SU-DHL-6 (cell line): ENCODE data around the gene CHD2.
"Not testable (repeated sequence)": the region's sequence is repeated elsewhere in the genome, so short reads cannot be mapped to it uniquely, and the experiment has no call there.

Experiments
- H2AFZ ChIP-seq: fragments of 200-600 bp; sonication (generic); 2 replicates; pipeline ENCODE4 v1.6.1; 2014; ENCODE audit warnings: low read depth, mild to moderate bottlenecking, moderate library complexity, mixed read lengths, antibody characterized with exemption, low read length; ENCODE audit not compliant: severe bottlenecking
- H3F3A ChIP-seq: fragments of 200-600 bp; shearing (Covaris generic); 2 replicates; pipeline ENCODE4 v1.6.0; 2016; ENCODE audit warnings: antibody characterized with exemption, mild to moderate bottlenecking; ENCODE audit not compliant: insufficient read depth
- H3K27ac ChIP-seq: fragments of 200-600 bp; sonication (generic); 2 replicates; pipeline ENCODE4 v1.5.1; 2016; ENCODE audit warnings: low read depth, mild to moderate bottlenecking, low read length, moderate library complexity, mixed read lengths
- H3K27me3 ChIP-seq: fragments of 200-600 bp; sonication (generic), shearing (Covaris generic); 2 replicates; pipeline ENCODE4 v1.6.0; 2014; ENCODE audit warnings: mild to moderate bottlenecking, low read length
- H3K36me3 ChIP-seq: fragments of 200-600 bp; sonication (generic); 2 replicates; pipeline ENCODE4 v1.6.1; 2014; ENCODE audit warnings: mild to moderate bottlenecking, low read length, mixed read lengths
- H3K4me2 ChIP-seq: fragments of 300-600, 200-600 bp; shearing (Covaris generic), sonication (generic); 2 replicates; pipeline ENCODE4 v1.6.0; 2014; ENCODE audit warnings: low read length, low read depth, mild to moderate bottlenecking; ENCODE audit not compliant: poor library complexity, severe bottlenecking
- H3K4me3 ChIP-seq: fragments of 200-600 bp; sonication (generic); 2 replicates; pipeline ENCODE4 v1.5.1; 2014; ENCODE audit warnings: antibody characterized with exemption, low read length, mild to moderate bottlenecking, mixed read lengths; ENCODE audit not compliant: insufficient read depth, poor library complexity, severe bottlenecking
- H3K79me2 ChIP-seq: fragments of 200-600 bp; sonication (generic); 2 replicates; pipeline ENCODE4 v1.6.1; 2014; ENCODE audit warnings: mild to moderate bottlenecking, low read length, moderate library complexity; ENCODE audit not compliant: insufficient read depth
- H3K9ac ChIP-seq: fragments of 200-600 bp; sonication (generic); 2 replicates; pipeline ENCODE4 v1.7.0; 2014; ENCODE audit warnings: mild to moderate bottlenecking, low read length
- H3K9me2 ChIP-seq: fragments of 200-600 bp; sonication (generic); replicated peaks from 2 replicates; pipeline ENCODE4 v1.6.1; 2014; ENCODE audit warnings: low read length; ENCODE audit not compliant: insufficient read depth
- H3K9me3 ChIP-seq: fragments of 200-600 bp; sonication (generic); 2 replicates; pipeline ENCODE4 v1.6.1; 2014; ENCODE audit warnings: low read length, mixed read lengths; ENCODE audit not compliant: insufficient read depth
- H4K20me1 ChIP-seq: fragments of 200-600 bp; sonication (generic); 2 replicates; pipeline ENCODE4 v1.6.1; 2014; ENCODE audit warnings: low read depth, mild to moderate bottlenecking, antibody characterized with exemption, low read length, moderate library complexity, mixed read lengths
- EZH2phosphoT487 ChIP-seq: fragments of 200-600 bp; sonication (generic), shearing (Covaris generic); conservative IDR thresholded peaks from 2 replicates; pipeline ENCODE4 v1.6.1; 2018; ENCODE audit warnings: mild to moderate bottlenecking, antibody characterized with exemption, low read length, moderate library complexity, mixed read lengths
- TF ChIP-seq, protein P1 (sequence below): fragments of 200-600 bp; sonication (generic); IDR thresholded peaks from one replicate; pipeline ENCODE4 v1.5.1; 2017; ENCODE audit warnings: antibody characterized with exemption, mild to moderate bottlenecking, low read length, moderate library complexity; ENCODE audit not compliant: insufficient read depth, poor library complexity, severe bottlenecking

CHD2 gene

DNA sequence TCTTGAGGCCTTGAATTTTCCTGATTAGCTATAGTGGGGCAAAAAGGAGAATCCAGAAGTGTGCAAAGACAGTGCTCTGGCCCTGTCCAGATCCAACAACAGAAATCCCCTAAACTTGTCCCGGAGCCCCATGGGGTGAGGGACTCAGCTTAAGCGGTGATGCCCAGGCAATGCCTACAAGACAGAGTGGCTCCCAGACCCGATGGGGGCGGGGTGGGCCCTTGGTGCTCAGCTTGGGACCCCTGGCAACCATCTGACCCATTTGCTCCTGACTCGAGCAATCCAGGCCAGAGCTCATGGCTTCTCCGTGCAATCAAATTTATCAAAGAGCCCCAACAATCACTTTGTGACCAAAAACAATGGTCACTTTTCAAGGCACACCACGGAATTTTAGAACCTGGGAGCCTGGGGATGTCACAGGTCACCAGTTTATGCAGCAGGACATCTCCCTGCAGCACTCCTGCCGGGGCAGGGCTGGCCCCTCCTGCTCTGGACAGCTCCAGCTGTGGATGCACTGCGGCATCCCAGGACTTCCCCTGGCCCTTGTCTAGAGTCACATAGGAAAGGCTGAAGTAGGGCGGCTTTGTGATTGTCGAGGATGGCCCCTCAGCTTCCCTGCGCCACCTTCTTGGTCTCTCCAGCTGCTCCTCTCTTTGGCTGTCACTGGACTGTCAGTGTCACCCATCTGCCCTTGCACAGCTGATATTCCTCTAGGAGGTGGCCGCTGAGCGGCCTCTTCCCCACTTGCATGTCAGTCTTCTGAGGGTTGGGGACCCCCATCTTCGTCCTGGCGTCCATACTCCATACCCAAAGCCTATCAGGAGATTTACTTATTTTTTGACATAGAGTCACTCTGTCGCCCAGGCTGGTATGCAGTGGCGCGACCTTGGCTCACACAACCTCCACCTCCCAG lies 160.5 kb downstream of the CHD2 start:
- H3K4me3 ChIP-seq: no peak overlapping the region

DNA sequence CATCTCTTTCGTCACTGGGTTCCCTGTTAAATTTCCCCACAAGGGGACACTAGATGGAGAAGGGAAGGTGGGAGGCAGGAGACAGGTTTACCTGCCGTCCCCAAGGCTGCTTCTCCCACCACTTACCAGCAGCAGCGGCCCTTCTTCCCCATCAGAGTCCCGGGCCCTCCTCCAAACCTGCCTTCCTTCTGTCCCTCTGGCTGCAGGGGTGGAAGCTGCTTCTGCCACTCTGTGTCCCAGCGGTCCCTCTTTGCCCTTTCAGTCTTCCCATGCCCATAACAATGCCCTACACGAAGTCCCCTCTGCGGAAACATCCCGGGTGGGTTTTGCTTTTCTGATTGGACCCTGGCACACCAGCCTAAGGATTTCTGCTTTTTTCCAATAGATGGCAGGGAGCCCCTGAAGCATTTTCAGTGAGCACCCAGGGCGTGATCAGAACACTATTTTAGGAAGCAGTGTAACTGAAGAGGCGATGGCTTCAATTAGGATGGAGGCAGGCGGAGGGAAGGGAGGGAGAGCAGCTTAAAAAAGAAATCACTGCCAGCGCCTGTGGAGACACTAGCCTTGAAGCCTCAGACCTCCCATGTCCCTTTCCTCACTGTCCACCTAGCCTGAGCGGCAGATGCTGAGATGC lies 162.6 kb downstream of the CHD2 start:
- not testable (repeated sequence) for H3K9me2 ChIP-seq, H3K27ac ChIP-seq, H3K36me3 ChIP-seq, H2AFZ ChIP-seq, H3K79me2 ChIP-seq, H3K9me3 ChIP-seq, H3K9ac ChIP-seq, H3F3A ChIP-seq, H3K4me2 ChIP-seq, H4K20me1 ChIP-seq, H3K4me3 ChIP-seq, H3K27me3 ChIP-seq

More for the DNA sequence above, 160.5 kb downstream of the CHD2 start:
- Histone ChIP-seq H3K9ac (no peak overlapping the region), H3K27me3 (no peaks in the 10 kb centered on the region), H3K36me3 (no peaks in the 10 kb centered on the region), H3K9me3 (no peaks in the 10 kb centered on the region), H3K9me2 (no peaks in the 10 kb centered on the region), H3K4me2 (no peak overlapping the region), H3K27ac (no peak overlapping the region), H4K20me1 (no peaks in the 10 kb centered on the region), H3F3A (no peaks in the 10 kb centered on the region), H3K79me2 (no peaks in the 10 kb centered on the region), H2AFZ (no peak overlapping the region)
- TF ChIP-seq, protein P1, sequence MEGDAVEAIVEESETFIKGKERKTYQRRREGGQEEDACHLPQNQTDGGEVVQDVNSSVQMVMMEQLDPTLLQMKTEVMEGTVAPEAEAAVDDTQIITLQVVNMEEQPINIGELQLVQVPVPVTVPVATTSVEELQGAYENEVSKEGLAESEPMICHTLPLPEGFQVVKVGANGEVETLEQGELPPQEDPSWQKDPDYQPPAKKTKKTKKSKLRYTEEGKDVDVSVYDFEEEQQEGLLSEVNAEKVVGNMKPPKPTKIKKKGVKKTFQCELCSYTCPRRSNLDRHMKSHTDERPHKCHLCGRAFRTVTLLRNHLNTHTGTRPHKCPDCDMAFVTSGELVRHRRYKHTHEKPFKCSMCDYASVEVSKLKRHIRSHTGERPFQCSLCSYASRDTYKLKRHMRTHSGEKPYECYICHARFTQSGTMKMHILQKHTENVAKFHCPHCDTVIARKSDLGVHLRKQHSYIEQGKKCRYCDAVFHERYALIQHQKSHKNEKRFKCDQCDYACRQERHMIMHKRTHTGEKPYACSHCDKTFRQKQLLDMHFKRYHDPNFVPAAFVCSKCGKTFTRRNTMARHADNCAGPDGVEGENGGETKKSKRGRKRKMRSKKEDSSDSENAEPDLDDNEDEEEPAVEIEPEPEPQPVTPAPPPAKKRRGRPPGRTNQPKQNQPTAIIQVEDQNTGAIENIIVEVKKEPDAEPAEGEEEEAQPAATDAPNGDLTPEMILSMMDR: no peak
- TF ChIP-seq EZH2phosphoT487: no peak

DNA sequence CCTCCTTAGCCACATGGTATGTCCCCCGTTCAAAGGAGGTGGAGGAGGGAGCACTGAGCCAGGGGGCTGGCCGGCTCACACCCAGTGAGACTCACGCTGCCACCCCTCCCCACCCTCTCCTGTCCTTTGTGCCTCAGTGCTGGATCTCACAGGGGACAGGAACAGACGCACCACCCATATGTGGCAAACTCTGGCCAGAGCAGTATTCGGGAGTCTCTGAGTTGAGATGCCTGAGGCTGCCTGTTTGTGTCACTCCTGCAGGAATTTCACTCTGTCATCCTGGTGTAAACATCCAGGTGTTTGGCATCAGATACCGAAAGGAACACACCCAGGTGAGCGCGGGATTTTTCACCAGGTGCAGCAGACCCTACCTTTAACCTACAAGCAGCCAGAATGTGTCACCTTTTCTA lies 163.1 kb downstream of the CHD2 start:
- TF ChIP-seq, protein P1: no peak
- TF ChIP-seq EZH2phosphoT487: no peak
- Histone ChIP-seq H3K9ac (no peak overlapping the region), H3K4me2 (no peak overlapping the region), H3K9me3 (no peaks in the 10 kb centered on the region), H3K27me3 (no peaks in the 10 kb centered on the region), H3K36me3 (no peaks in the 10 kb centered on the region), H3K9me2 (no peaks in the 10 kb centered on the region), H2AFZ (no peak overlapping the region), H4K20me1 (no peaks in the 10 kb centered on the region), H3F3A (no peaks in the 10 kb centered on the region), H3K27ac (no peak overlapping the region), H3K4me3 (no peak overlapping the region), H3K79me2 (no peaks in the 10 kb centered on the region)
